GM12878 (cell line): ENCODE results near the gene SNX13. TPM values are rescaled to one million over a fixed set of nuclear protein-coding genes. Genes with fewer than 3 reads are reported as not detected.

Experiments
- ATAC-seq: fragments of 200-7000 bp; cut with Tn5 transposase; 3 replicates; pipeline ENCODE4 v1.9.1; 2020; ENCODE audit warnings: mild to moderate bottlenecking, moderate library complexity
- BruUV-seq: library from RNA; stranded (reverse); fragments of 400-500 nt; replicated peaks from 2 replicates; lab custom pipeline; 2021; lab: Mats Ljungman, UMichigan
- CTCF ChIA-PET: fragments of 300-600 bp; sonication (Branson Sonifier 250); formaldehyde crosslinking; extraction: SDS; loops from one replicate; lab custom pipeline; 2021; ENCODE audit warnings: inconsistent platforms; lab: Yijun Ruan, JAX
- POLR2A ChIA-PET: fragments of 350-600 bp; formaldehyde crosslinking; extraction: SDS; loops from one replicate; lab custom pipeline; 2021; ENCODE audit warnings: inconsistent platforms; lab: Charles Lee
- RAD21 ChIA-PET: fragments of 300-600 bp; sonication (Branson Sonifier 250); formaldehyde crosslinking; loops from one replicate; lab custom pipeline; 2023; ENCODE audit warnings: antibody characterized with exemption; ENCODE audit not compliant: unreplicated experiment; lab: Charles Lee
- SMC1A ChIA-PET: fragments of 300-600 bp; sonication (Branson Sonifier 250); formaldehyde crosslinking; loops from one replicate; lab custom pipeline; 2023; ENCODE audit not compliant: unreplicated experiment, uncharacterized antibody; lab: Charles Lee
- DNase-seq: peaks from one replicate; pipeline ENCODE4 v3.0.0-alpha.2; 2011; ENCODE audit warnings: low read depth, low spot score
- FAIRE-seq: peaks from 3 replicates; lab custom pipeline; 2011; peaks lifted over from hg19 to GRCh38; lab: Jason Lieb, UNC
- H2AFZ ChIP-seq: 2 replicates; pipeline ENCODE4 v1.6.0; 2011; ENCODE audit warnings: low read depth, low read length, control low read depth; ENCODE audit not compliant: control insufficient read depth
- H3K27ac ChIP-seq: 2 replicates; pipeline ENCODE4 v1.5.1; 2011; ENCODE audit warnings: control low read depth; ENCODE audit not compliant: control insufficient read depth, insufficient read depth
- H3K27me3 ChIP-seq, 2 experiments: replicated peaks in 1 of 2; 2 replicates each; pipeline versions ENCODE4 v1.6.0 to v1.6.1; 2011; ENCODE audit warnings: low read length in 1 of 2; ENCODE audit not compliant: control insufficient read depth in 2 of 2, insufficient read depth in 2 of 2
- H3K36me3 ChIP-seq, 2 experiments: 2 replicates each; pipeline ENCODE4 v1.5.1; 2011; ENCODE audit warnings: low read length in 1 of 2; ENCODE audit not compliant: control insufficient read depth in 2 of 2, insufficient read depth in 2 of 2
- H3K4me1 ChIP-seq: 2 replicates; pipeline ENCODE4 v1.6.1; 2011; ENCODE audit warnings: mild to moderate bottlenecking, low read length, moderate library complexity, mixed read lengths; ENCODE audit not compliant: control insufficient read depth, insufficient read depth
- H3K4me2 ChIP-seq: 2 replicates; pipeline ENCODE4 v1.6.0; 2011; ENCODE audit warnings: control low read depth; ENCODE audit not compliant: control insufficient read depth, insufficient read depth
- H3K4me3 ChIP-seq: fragments of 200-600 bp; sonication (generic); 2 replicates; pipeline ENCODE4 v1.5.1; 2016
- H3K79me2 ChIP-seq: 2 replicates; pipeline ENCODE4 v1.6.0; 2011; ENCODE audit warnings: low read length; ENCODE audit not compliant: control insufficient read depth, insufficient read depth
- H3K9ac ChIP-seq: 2 replicates; pipeline ENCODE4 v1.8.0; 2011; ENCODE audit warnings: low read length, control low read depth, mixed read lengths; ENCODE audit not compliant: control insufficient read depth, insufficient read depth
- H3K9me3 ChIP-seq: replicated peaks from 3 replicates; pipeline ENCODE4 v1.5.1; 2011; ENCODE audit warnings: mild to moderate bottlenecking, low read length; ENCODE audit not compliant: control insufficient read depth, insufficient read depth
- H4K20me1 ChIP-seq: 2 replicates; pipeline ENCODE4 v1.6.0; 2011; ENCODE audit not compliant: control insufficient read depth, insufficient read depth
- BACH1 ChIP-seq: fragments of 450-650 bp; IDR thresholded peaks from 2 replicates; pipeline ENCODE4 v1.6.1; 2017; ENCODE audit warnings: mild to moderate bottlenecking, borderline replicate concordance
- EP300 ChIP-seq, 2 experiments: fragments of 150-350 bp in 1 of 2; IDR thresholded peaks; 2 replicates each; pipeline ENCODE4 v1.6.1; 2011 to 2012; ENCODE audit warnings: low read depth in 2 of 2, low read length in 2 of 2, borderline replicate concordance in 1 of 2, improper control_type of control experiment in 1 of 2, inconsistent platforms in 1 of 2; ENCODE audit not compliant: control insufficient read depth in 1 of 2
- IKZF1 ChIP-seq: fragments of 450-650 bp; conservative IDR thresholded peaks from 2 replicates; pipeline ENCODE4 v1.6.1; 2017; ENCODE audit warnings: antibody characterized with exemption, mild to moderate bottlenecking
- JUND ChIP-seq: IDR thresholded peaks from 2 replicates; pipeline ENCODE4 v1.6.1; 2012; ENCODE audit warnings: low read depth, mild to moderate bottlenecking, low read length, improper control_type of control experiment, moderate library complexity
- PKNOX1 ChIP-seq: fragments of 450-650 bp; IDR thresholded peaks from 2 replicates; pipeline ENCODE4 v1.6.1; 2016; ENCODE audit warnings: mild to moderate bottlenecking
- POLR2AphosphoS2 ChIP-seq: IDR thresholded peaks from 2 replicates; pipeline ENCODE4 v1.6.1; 2011; ENCODE audit warnings: low read depth, mild to moderate bottlenecking, low read length, improper control_type of control experiment, moderate library complexity
- RELB ChIP-seq: fragments of 450-650 bp; IDR thresholded peaks from 2 replicates; pipeline ENCODE4 v1.6.1; 2017; ENCODE audit warnings: low read depth, mild to moderate bottlenecking, moderate library complexity
- SMC3 ChIP-seq: IDR thresholded peaks from 2 replicates; pipeline ENCODE4 v1.6.1; 2011; ENCODE audit warnings: low read length, improper control_type of control experiment, borderline replicate concordance
- TCF7 ChIP-seq: IDR thresholded peaks from 2 replicates; pipeline ENCODE4 v1.6.1; 2014; ENCODE audit warnings: antibody characterized with exemption, borderline replicate concordance
- ZNF592 ChIP-seq: fragments of 450-650 bp; IDR thresholded peaks from 2 replicates; pipeline ENCODE4 v1.6.1; 2017; ENCODE audit warnings: mild to moderate bottlenecking, moderate library complexity
- WGBS: methylation state at CpG from one replicate; pipeline ENCODE4 v1.1.6; 2016; ENCODE audit warnings: low lambda C conversion rate; ENCODE audit not compliant: insufficient replicate concordance, insufficient coverage; ENCODE audit errors: missing lambda C conversion rate; 5-methylcytosine and 5-hydroxymethylcytosine counted together
- in situ Hi-C: fragments of 300-500 bp; cut with MboI; formaldehyde crosslinking; loops from 9 replicates; pipeline ENCODE4 v1.14.3; 2018; ENCODE audit warnings: mixed read lengths
- intact Hi-C: fragments of 100-400 bp; cut with micrococcal nuclease; formaldehyde crosslinking; loops from one replicate; pipeline ENCODE4 v1.14.2; 2022; ENCODE audit not compliant: unreplicated experiment
- polyA plus RNA-seq, 11 experiments: library from polyadenylated mRNA; depleted of rRNA in 4 of 11; unstranded in 6 of 11; stranded (reverse) in 5 of 11; fragments of >200 nt; fragmentation: Nextera tagmentation in 4 of 11; fragmentation: Illumina TruSeq in 1 of 11; extraction: Ambion mirVana in 4 of 11; extraction: Trizol in 1 of 11; gene quantifications; 1 replicate in 1 of 11; 2 replicates in 10 of 11; pipeline versions ENCODE4 v1.2.1 to v1.2.3, GENCODE V29; 2011 to 2016; ENCODE audit warnings: inconsistent platforms in 2 of 11, missing spikeins in 2 of 11, low read depth in 1 of 11
- total RNA-seq, 4 experiments: library from RNA; depleted of rRNA in 3 of 4; stranded (reverse); fragments of >200 nt in 3 of 4; fragmentation: Illumina TruSeq in 1 of 4; extraction: Trizol in 1 of 4; gene quantifications; 2 replicates each; pipeline versions ENCODE4 v1.2.1 to v1.2.3, GENCODE V29; 2013 to 2021

SNX13 gene
- total and polyA plus RNA-seq, 10 of the 15 experiments (the other 5 are each of a cell fraction or from before 2014, with no cell fraction given) = 2.2 to 17.1 (median 11.9) TPM

DNA sequence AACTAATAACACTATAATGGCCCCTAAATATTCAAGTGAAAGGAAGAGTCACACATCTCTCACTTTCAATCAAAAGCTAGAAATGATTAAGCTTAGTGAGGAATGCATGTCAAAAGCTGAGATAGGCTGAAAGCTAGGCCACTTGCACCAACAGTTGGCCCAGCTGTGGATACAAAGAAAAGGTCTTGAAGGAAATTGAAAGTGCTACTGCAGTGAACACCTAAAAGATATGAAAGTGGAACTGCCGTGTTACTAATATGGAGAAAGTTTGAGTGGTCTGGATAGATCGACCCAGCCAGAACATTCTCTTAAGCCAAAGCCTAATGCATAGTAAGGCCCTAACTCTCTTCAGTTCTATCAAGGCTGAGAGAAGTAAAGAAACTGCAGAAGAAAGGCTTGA, 12.1 kb upstream of the SNX13 start (continued):
- no peak for TF ChIP-seq RELB
- peak; percentile 37; the same call in 1 of the 2 replicates for TF ChIP-seq TCF7
- no peak for TF ChIP-seq SMC3
- TF ChIP-seq POLR2AphosphoS2 = no peak
- 0 out of 2 replicates have a peak, but pooled peaks have one; percentile 23 for TF ChIP-seq JUND
- TF ChIP-seq IKZF1 = 0 out of 2 replicates have a peak, but pooled peaks have one; percentile 24
- TF ChIP-seq, all 136 proteins: peak for 33

GRCh38 chr7:17951742-17952254, 11.5 kb upstream of the SNX13 start:
- no peak overlapping the region for H2AFZ ChIP-seq
- 56% methylated on average over 5 of the region's 5 CpGs for WGBS
- DNase-seq (no peak), FAIRE-seq (peak; percentile 44), ATAC-seq (peak; percentile 48)
- BruUV-seq = no TSS peak
- H3K9ac ChIP-seq = no peak overlapping the region
- RAD21 ChIA-PET = interaction anchor here (1.2 kb wide), 1 partner anchor 179 kb away, joined by 3 read pairs; no protein-coding TSS in a partner anchor
- H3K36me3 ChIP-seq = no peaks in the 10 kb centered on the region
- CTCF ChIA-PET = interaction anchor here (1.4 to 1.6 kb wide), 2 partner anchors 179 to 182 kb away, joined by 5 to 10 read pairs; no protein-coding TSS in a partner anchor
- intact Hi-C loops (no loop called here), in situ Hi-C loops (no loop called here)
- peaks cover 0 to 13% of the 10 kb centered on the region in 2 experiments; a peak in 3 of 4 replicates for H3K27me3 ChIP-seq
- no peak overlapping the region for H3K4me3 ChIP-seq
- H3K4me2 ChIP-seq = peak overlapping the region; percentile 7; the same call in 1 of the 2 replicates
- H3K4me1 ChIP-seq = peaks cover 11% of the 10 kb centered on the region; the same call in 1 of the 2 replicates
- H3K27ac ChIP-seq = no peak overlapping the region
- H3K9me3 ChIP-seq = no peaks in the 10 kb centered on the region
- SMC1A ChIA-PET = interaction anchor here (1.3 to 2.7 kb wide), 7 partner anchors 11 to 181 kb away, joined by 3 to 13 read pairs (median 6); partner anchors contain the start of gene SNX13
- H4K20me1 ChIP-seq = no peaks in the 10 kb centered on the region
- POLR2A ChIA-PET = interaction anchor here (0.6 kb wide), 1 partner anchor 66 kb away, joined by 6 read pairs; no protein-coding TSS in a partner anchor
- no peaks in the 10 kb centered on the region for H3K79me2 ChIP-seq
- TF ChIP-seq ZNF592 (no peak), PKNOX1 (no peak), JUND (no peak), BACH1 (no peak), EP300 (IDR thresholded peaks at IDR 0.05; ENCODE audit: borderline replicate concordance in 1 of 2, control insufficient read depth in 1 of 2, low read depth in 2 of 2, low read length in 2 of 2) (no peak)
